ENCODE data around the gene SPECC1.
"Not testable (repeated sequence)": the region's sequence is repeated elsewhere in the genome, so short reads cannot be mapped to it uniquely, and the experiment has no call there.

SPECC1 gene

GRCh38 chr17:20216154-20216815, 207.1 kb downstream of the SPECC1 start:
- no peak for DNase-seq

GRCh38 chr17:20216853-20217252, 207.7 kb downstream of the SPECC1 start:
- DNase-seq: no peak

- DNase-seq: no peak
Observed at GRCh38 chr17:20217677-20218076, 208.5 kb downstream of the SPECC1 start.

- DNase-seq: no peak
Observed at GRCh38 chr17:20218272-20218671, 209.1 kb downstream of the SPECC1 start.

- DNase-seq: peak; percentile 6
Observed at GRCh38 chr17:20223808-20224328, 214.7 kb downstream of the SPECC1 start.

- no peak for DNase-seq
Observed at GRCh38 chr17:20224379-20224778, 215.2 kb downstream of the SPECC1 start.

GRCh38 chr17:20225162-20226115, 216.3 kb downstream of the SPECC1 start:
- DNase-seq: peak; percentile 27

- DNase-seq: peak; percentile 76
Observed at GRCh38 chr17:20226814-20227482, 217.8 kb downstream of the SPECC1 start.

GRCh38 chr17:20227720-20228370, 218.7 kb downstream of the SPECC1 start:
- not testable (repeated sequence) for DNase-seq

- no peak for DNase-seq
Observed at GRCh38 chr17:20228410-20228809, 219.3 kb downstream of the SPECC1 start.

GRCh38 chr17:20228860-20229259, 219.7 kb downstream of the SPECC1 start:
- DNase-seq: no peak

GRCh38 chr17:20230924-20231323, 221.8 kb downstream of the SPECC1 start:
- no peak for DNase-seq

GRCh38 chr17:20232611-20233010, 223.5 kb downstream of the SPECC1 start:
- DNase-seq: no peak

- no peak for DNase-seq
Observed at GRCh38 chr17:20234276-20234675, 225.1 kb downstream of the SPECC1 start.

GRCh38 chr17:20235747-20236146, 226.6 kb downstream of the SPECC1 start:
- DNase-seq: no peak

GRCh38 chr17:20236578-20237227, 227.5 kb downstream of the SPECC1 start:
- DNase-seq: no peak

- DNase-seq: not testable (repeated sequence)
Observed at GRCh38 chr17:20239776-20240175, 230.6 kb downstream of the SPECC1 start.

GRCh38 chr17:20241855-20242254, 232.7 kb downstream of the SPECC1 start:
- DNase-seq: peak; percentile 65

- DNase-seq: peak; percentile 65
Observed at GRCh38 chr17:20242271-20242670, 233.1 kb downstream of the SPECC1 start.

GRCh38 chr17:20243524-20243923, 234.4 kb downstream of the SPECC1 start:
- no peak for DNase-seq

- DNase-seq: no peak
Observed at GRCh38 chr17:20244671-20245070, 235.5 kb downstream of the SPECC1 start.

GRCh38 chr17:20246692-20247091, 237.5 kb downstream of the SPECC1 start:
- no peak for DNase-seq

Measured in NCI-H69 (cell line).